Right lobe of liver (tissue), 6 donors: ENCODE measurements around the gene SYDE1. TPM values are rescaled to one million over a fixed set of nuclear protein-coding genes. Genes with fewer than 3 reads are reported as not detected.

Source experiments
- ATAC-seq, 4 donors: fragments of 200-7000 bp; cut with Tn5 transposase; one replicate each; pipeline ENCODE4 v1.9.1; 2020; ENCODE audit warnings: mild to moderate bottlenecking in 4 of 4, moderate library complexity in 4 of 4
- DNase-seq, 3 donors: peaks; one replicate each; pipeline ENCODE4 v3.0.0-alpha.2; 2020
- H3K27ac ChIP-seq, 3 donors: fragments of 200-600 bp; one replicate each; pipeline ENCODE4 v1.8.0; 2022
- H3K27me3 ChIP-seq, 2 donors: fragments of 200-600 bp; one replicate each; pipeline ENCODE4 v1.8.0; 2022
- H3K36me3 ChIP-seq, 4 donors: fragments of 200-600 bp; sonication (generic) in 1 of 4; one replicate each; pipeline versions ENCODE4 v1.5.1 to v1.8.0; 2017 to 2022; ENCODE audit warnings: control low read depth in 1 of 4
- H3K4me1 ChIP-seq, 4 donors: fragments of 200-600 bp; sonication (generic) in 1 of 4; one replicate each; pipeline versions ENCODE4 v1.5.1 to v1.8.0; 2017 to 2022; ENCODE audit warnings: control low read depth in 1 of 4
- H3K4me3 ChIP-seq, 3 donors: fragments of 200-600 bp; one replicate each; pipeline ENCODE4 v1.8.0; 2022
- H3K9me3 ChIP-seq, 4 donors: fragments of 200-600 bp; sonication (generic) in 1 of 4; one replicate each; pipeline versions ENCODE4 v1.5.1 to v1.8.0; 2017 to 2022; ENCODE audit warnings: control low read depth in 1 of 4
- CTCF ChIP-seq, 4 donors: fragments of 200-600 bp in 3 of 4; fragments of 450-650 bp in 1 of 4; IDR thresholded peaks; one replicate each; pipeline versions ENCODE4 v1.5.1 to v1.8.0; 2016 to 2022; ENCODE audit warnings: antibody characterized with exemption in 4 of 4, mild to moderate bottlenecking in 2 of 4
- POLR2A ChIP-seq: fragments of 450-650 bp; IDR thresholded peaks from one replicate; pipeline ENCODE4 v1.6.1; 2017; ENCODE audit warnings: antibody characterized with exemption, mild to moderate bottlenecking
- WGBS: methylation state at CpG from one replicate; pipeline ENCODE4 v1.1.6; 2018; ENCODE audit warnings: low coverage, low lambda C conversion rate; ENCODE audit not compliant: insufficient coverage; ENCODE audit errors: missing lambda C conversion rate; 5-methylcytosine and 5-hydroxymethylcytosine counted together
- intact Hi-C, 2 donors: fragments of 100-400 bp; cut with DNase I; formaldehyde crosslinking; loops; one replicate each; pipeline versions ENCODE4 v1.11.2 to v1.14.1; 2022
- total RNA-seq, 6 experiments: library from RNA; depleted of rRNA in 2 of 6; stranded (reverse); fragments of >200 nt in 2 of 6; fragmentation: NEBNext Ultra II Directional in 3 of 6; extraction: Animal tissue kit (Norgen Biotek cat#: 25700) in 3 of 6; gene quantifications; one replicate each; pipeline versions ENCODE4 v1.1.0 to v1.2.4, GENCODE V29; 2016 to 2023
- donor health status: DM: no; HTN: yes; CAD: no.
- donor health status: DM: no; HTN: no; CAD: no.
- donor health status: DM: no; HTN: no; CAD: no.
- donor health status: DM: no; HTN: yes; CAD: no.
- donor health status: DM: no; HTN: yes; CAD: no.

Gene SYDE1
- total RNA-seq, 6 experiments from 2014 or later, result 2.7 to 7.4 (median 4.6) TPM

DNA sequence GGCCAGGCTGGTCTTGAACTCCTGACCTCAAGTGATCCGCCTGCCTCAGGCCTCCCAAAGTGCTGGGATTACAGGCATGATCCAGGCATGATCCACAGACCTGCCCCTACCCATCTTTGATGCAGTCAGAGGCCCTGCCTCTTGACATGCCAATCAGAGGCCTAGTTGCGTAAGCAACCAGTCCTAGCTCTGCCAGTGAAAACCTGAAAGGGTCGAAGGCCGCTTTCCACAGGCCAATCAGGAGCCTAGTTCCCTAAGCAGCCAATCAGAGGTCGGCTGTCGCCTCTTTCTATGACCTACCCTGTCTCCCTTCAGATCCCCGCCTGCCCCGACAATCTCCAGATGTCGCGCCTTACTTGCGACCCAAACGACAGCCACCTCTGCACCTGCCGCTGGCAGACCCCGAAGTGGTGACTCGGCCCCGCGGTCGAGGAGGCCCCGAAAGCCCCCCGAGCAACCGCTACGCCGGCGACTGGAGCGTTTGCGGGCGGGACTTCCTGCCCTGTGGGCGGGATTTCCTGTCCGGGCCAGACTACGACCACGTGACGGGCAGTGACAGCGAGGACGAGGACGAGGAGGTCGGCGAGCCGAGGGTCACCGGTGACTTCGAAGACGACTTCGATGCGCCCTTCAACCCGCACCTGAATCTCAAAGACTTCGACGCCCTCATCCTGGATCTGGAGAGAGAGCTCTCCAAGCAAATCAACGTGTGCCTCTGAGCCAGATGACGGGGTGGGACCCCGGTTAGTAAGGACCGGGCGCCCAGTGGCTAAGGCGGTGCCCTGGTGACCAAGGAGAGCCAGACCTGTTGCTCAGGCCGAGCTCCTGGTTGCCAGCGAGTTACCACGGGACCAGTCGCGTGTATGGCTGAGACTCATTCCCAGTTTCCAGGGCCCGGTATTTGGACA, 6.3 kb downstream of the SYDE1 start:
- DNase-seq (no peak), ATAC-seq (no peak)
- intact Hi-C loops, result no loop called here
- no peaks in the 10 kb centered on the region for H3K27me3 ChIP-seq
- no peak overlapping the region for H3K4me3 ChIP-seq
- H3K36me3 ChIP-seq, result peaks cover 0 to 23% (median 12%) of the 10 kb centered on the region in 4 donors
- 95% methylated on average over 8 of the region's 58 CpGs for WGBS
- no peaks in the 10 kb centered on the region for H3K4me1 ChIP-seq
- no peak for TF ChIP-seq CTCF (IDR thresholded peaks at IDR 0.05)
- TF ChIP-seq POLR2A, result no peak
- no peak overlapping the region for H3K27ac ChIP-seq
- H3K9me3 ChIP-seq, result no peaks in the 10 kb centered on the region

DNA sequence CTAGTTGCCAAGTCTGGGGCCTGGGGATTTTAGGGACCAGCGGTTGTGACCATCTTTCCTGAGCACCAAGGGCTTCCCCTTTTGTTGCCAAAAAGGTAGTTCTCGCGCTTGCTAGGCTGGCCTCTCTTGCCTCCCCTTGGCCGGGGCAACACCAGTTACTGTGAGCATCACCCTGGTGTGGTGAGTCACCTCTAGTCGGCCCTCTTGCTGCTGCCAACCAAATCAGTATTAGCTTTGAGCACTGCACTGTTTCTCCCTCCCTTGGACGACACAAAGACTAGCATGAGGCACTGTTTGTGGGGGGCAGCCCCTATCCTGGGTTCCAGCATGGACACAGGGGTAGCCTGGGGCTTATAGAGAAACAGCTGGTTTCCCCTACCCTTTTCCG, 6.9 kb downstream of the SYDE1 start:
- ATAC-seq (no peak), DNase-seq (no peak)
- Histone ChIP-seq H3K4me3 (no peak overlapping the region), H3K36me3 (peaks cover 0 to 29% (median 17%) of the 10 kb centered on the region in 4 donors), H3K4me1 (no peaks in the 10 kb centered on the region), H3K27me3 (no peaks in the 10 kb centered on the region), H3K27ac (no peak overlapping the region), H3K9me3 (no peaks in the 10 kb centered on the region)
- no peak for TF ChIP-seq POLR2A
- no peak for TF ChIP-seq CTCF (IDR thresholded peaks at IDR 0.05)
- intact Hi-C loops, result no loop called here
- WGBS, result no CpG with 5 or more reads among the region's 7 CpGs

- DNase-seq, result peak; percentile 76 to 85 (median 81)
Measured at GRCh38 chr19:15115080-15115479, 7.9 kb downstream of the SYDE1 start.

More at GRCh38 chr19:15115080-15115479, 7.9 kb downstream of the SYDE1 start:
- 51% methylated on average over 6 of the region's 13 CpGs for WGBS
- no peak overlapping the region for H3K4me3 ChIP-seq
- peaks cover 0 to 38% (median 20%) of the 10 kb centered on the region in 4 donors for H3K36me3 ChIP-seq
- intact Hi-C loops, result no loop called here
- H3K4me1 ChIP-seq, result no peaks in the 10 kb centered on the region
- ATAC-seq, result peak; percentile 68 to 85 (median 76)
- no peak overlapping the region for H3K27ac ChIP-seq
- no peak for TF ChIP-seq CTCF (IDR thresholded peaks at IDR 0.05)
- TF ChIP-seq POLR2A, result no peak
- no peaks in the 10 kb centered on the region for H3K9me3 ChIP-seq
- no peaks in the 10 kb centered on the region for H3K27me3 ChIP-seq
